OCI-LY3 (cell line): ENCODE results near the gene INF2.
"Not testable (repeated sequence)": the region's sequence is repeated elsewhere in the genome, so short reads cannot be mapped to it uniquely, and the experiment has no call there.

ENCODE experiments used
- H2AFZ ChIP-seq: fragments of 200-600, 300-600 bp; shearing (Covaris generic); 2 replicates; pipeline ENCODE4 v1.6.0; 2014; ENCODE audit warnings: antibody characterized with exemption, low read depth, low read length
- H3K27ac ChIP-seq: fragments of 200-600, 300-600 bp; sonication (generic); 2 replicates; pipeline ENCODE4 v1.5.1; 2014; ENCODE audit warnings: mild to moderate bottlenecking, low read length, moderate library complexity, mixed read lengths
- H3K27me3 ChIP-seq: fragments of 200-600, 300-600 bp; sonication (generic); 2 replicates; pipeline ENCODE4 v1.6.1; 2014; ENCODE audit warnings: low read depth, low read length, mixed read lengths
- H3K36me3 ChIP-seq: fragments of 200-600, 300-600 bp; sonication (generic); replicated peaks from 2 replicates; pipeline ENCODE3; 2014; ENCODE audit warnings: low read depth, low read length, mixed read lengths
- H3K4me1 ChIP-seq: fragments of 300-600, 200-600 bp; sonication (generic); 2 replicates; pipeline ENCODE4 v1.6.1; 2014; ENCODE audit warnings: low read length, mixed read lengths
- H3K4me2 ChIP-seq: fragments of 200-600, 300-600 bp; sonication (generic); 2 replicates; pipeline ENCODE4 v1.6.1; 2014; ENCODE audit warnings: low read length, mixed read lengths
- H3K4me3 ChIP-seq: fragments of 300-600, 200-600 bp; sonication (generic); 2 replicates; pipeline ENCODE4 v1.5.1; 2014; ENCODE audit warnings: antibody characterized with exemption, mild to moderate bottlenecking, low read length, moderate library complexity
- H3K79me2 ChIP-seq: fragments of 300-600, 200-600 bp; shearing (Covaris generic); 2 replicates; pipeline ENCODE4 v1.6.1; 2014; ENCODE audit warnings: mild to moderate bottlenecking, low read length, mixed read lengths
- H3K9ac ChIP-seq: fragments of 300-600, 200-600 bp; shearing (Covaris generic); 2 replicates; pipeline ENCODE4 v1.6.0; 2014; ENCODE audit warnings: mild to moderate bottlenecking, low read length, moderate library complexity
- H3K9me3 ChIP-seq: fragments of 200-600, 300-600 bp; shearing (Covaris generic); 2 replicates; pipeline ENCODE4 v1.6.1; 2014; ENCODE audit warnings: low read length, mixed read lengths; ENCODE audit not compliant: insufficient read depth
- H4K20me1 ChIP-seq: fragments of 200-600, 300-600 bp; sonication (generic); 2 replicates; pipeline ENCODE4 v1.6.1; 2016; ENCODE audit warnings: low read length, mixed read lengths; ENCODE audit not compliant: insufficient read depth
- EZH2phosphoT487 ChIP-seq: fragments of 200-600 bp; shearing (Covaris generic); IDR thresholded peaks from 2 replicates; pipeline ENCODE4 v1.6.1; 2018; ENCODE audit warnings: antibody characterized with exemption, mixed run types, low read depth
- TF ChIP-seq, protein P1 (sequence below): fragments of 200-600, 300-600 bp; sonication (generic); IDR thresholded peaks from 2 replicates; pipeline ENCODE4 v1.5.1; 2014; ENCODE audit warnings: antibody characterized with exemption, low read length, low read depth

INF2 gene

GRCh38 chr14:104664588-104664987 lies 24.8 kb upstream of the INF2 start:
- Histone ChIP-seq H3K27me3 (peaks cover 23% of the 10 kb centered on the region), H3K4me1 (peaks cover 31% of the 10 kb centered on the region), H3K9me3 (no peaks in the 10 kb centered on the region), H3K4me2 (no peak overlapping the region), H3K9ac (no peak overlapping the region), H2AFZ (no peak overlapping the region), H4K20me1 (no peaks in the 10 kb centered on the region), H3K36me3 (no peaks in the 10 kb centered on the region), H3K4me3 (no peak overlapping the region), H3K27ac (no peak overlapping the region), H3K79me2 (no peaks in the 10 kb centered on the region)
- TF ChIP-seq EZH2phosphoT487: no peak
- TF ChIP-seq, protein P1, sequence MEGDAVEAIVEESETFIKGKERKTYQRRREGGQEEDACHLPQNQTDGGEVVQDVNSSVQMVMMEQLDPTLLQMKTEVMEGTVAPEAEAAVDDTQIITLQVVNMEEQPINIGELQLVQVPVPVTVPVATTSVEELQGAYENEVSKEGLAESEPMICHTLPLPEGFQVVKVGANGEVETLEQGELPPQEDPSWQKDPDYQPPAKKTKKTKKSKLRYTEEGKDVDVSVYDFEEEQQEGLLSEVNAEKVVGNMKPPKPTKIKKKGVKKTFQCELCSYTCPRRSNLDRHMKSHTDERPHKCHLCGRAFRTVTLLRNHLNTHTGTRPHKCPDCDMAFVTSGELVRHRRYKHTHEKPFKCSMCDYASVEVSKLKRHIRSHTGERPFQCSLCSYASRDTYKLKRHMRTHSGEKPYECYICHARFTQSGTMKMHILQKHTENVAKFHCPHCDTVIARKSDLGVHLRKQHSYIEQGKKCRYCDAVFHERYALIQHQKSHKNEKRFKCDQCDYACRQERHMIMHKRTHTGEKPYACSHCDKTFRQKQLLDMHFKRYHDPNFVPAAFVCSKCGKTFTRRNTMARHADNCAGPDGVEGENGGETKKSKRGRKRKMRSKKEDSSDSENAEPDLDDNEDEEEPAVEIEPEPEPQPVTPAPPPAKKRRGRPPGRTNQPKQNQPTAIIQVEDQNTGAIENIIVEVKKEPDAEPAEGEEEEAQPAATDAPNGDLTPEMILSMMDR: no peak

- peak overlapping the region; percentile 21; the same call in 1 of the 2 replicates for H3K4me3 ChIP-seq
- no peak for TF ChIP-seq EZH2phosphoT487
- TF ChIP-seq, protein P1: no peak
- H2AFZ ChIP-seq: peak overlapping the region; percentile 94
- no peak overlapping the region for H3K27ac ChIP-seq
- no peaks in the 10 kb centered on the region for H3K79me2 ChIP-seq
- H3K4me1 ChIP-seq: peaks cover 31% of the 10 kb centered on the region
- H3K36me3 ChIP-seq: no peaks in the 10 kb centered on the region
- peak overlapping the region; percentile 53 for H3K4me2 ChIP-seq
- no peaks in the 10 kb centered on the region for H3K9me3 ChIP-seq
- H3K9ac ChIP-seq: peak overlapping the region; percentile 25; the same call in 1 of the 2 replicates
- no peaks in the 10 kb centered on the region for H4K20me1 ChIP-seq
- peaks cover 17% of the 10 kb centered on the region for H3K27me3 ChIP-seq
Observed at GRCh38 chr14:104665114-104665656, 24.2 kb upstream of the INF2 start.

GRCh38 chr14:104665657-104666522 lies 23.5 kb upstream of the INF2 start:
- H3K9ac ChIP-seq: peak overlapping the region; percentile 25; the same call in 1 of the 2 replicates
- peak overlapping the region; percentile 53 for H3K4me2 ChIP-seq
- H3K27ac ChIP-seq: no peak overlapping the region
- no peaks in the 10 kb centered on the region for H4K20me1 ChIP-seq
- H3K36me3 ChIP-seq: no peaks in the 10 kb centered on the region
- no peaks in the 10 kb centered on the region for H3K9me3 ChIP-seq
- peaks cover 27% of the 10 kb centered on the region for H3K4me1 ChIP-seq
- H2AFZ ChIP-seq: peak overlapping the region; percentile 94
- TF ChIP-seq, protein P1: peak; percentile 33
- no peak for TF ChIP-seq EZH2phosphoT487
- H3K79me2 ChIP-seq: no peaks in the 10 kb centered on the region
- H3K4me3 ChIP-seq: peak overlapping the region; percentile 21; the same call in 1 of the 2 replicates
- peaks cover 14% of the 10 kb centered on the region; the same call in 1 of the 2 replicates for H3K27me3 ChIP-seq

GRCh38 chr14:104666523-104666895 lies 22.9 kb upstream of the INF2 start:
- not testable (repeated sequence) for H3K9ac ChIP-seq, H3K36me3 ChIP-seq, H3K4me2 ChIP-seq, H4K20me1 ChIP-seq, H3K9me3 ChIP-seq, H3K27ac ChIP-seq, H3K4me3 ChIP-seq, H3K79me2 ChIP-seq, H2AFZ ChIP-seq
- H3K27me3 ChIP-seq: peaks cover 14% of the 10 kb centered on the region; the same call in 1 of the 2 replicates
- H3K4me1 ChIP-seq: peaks cover 20% of the 10 kb centered on the region
